ENCODE measurements around the gene PARL.

PARL gene

DNA sequence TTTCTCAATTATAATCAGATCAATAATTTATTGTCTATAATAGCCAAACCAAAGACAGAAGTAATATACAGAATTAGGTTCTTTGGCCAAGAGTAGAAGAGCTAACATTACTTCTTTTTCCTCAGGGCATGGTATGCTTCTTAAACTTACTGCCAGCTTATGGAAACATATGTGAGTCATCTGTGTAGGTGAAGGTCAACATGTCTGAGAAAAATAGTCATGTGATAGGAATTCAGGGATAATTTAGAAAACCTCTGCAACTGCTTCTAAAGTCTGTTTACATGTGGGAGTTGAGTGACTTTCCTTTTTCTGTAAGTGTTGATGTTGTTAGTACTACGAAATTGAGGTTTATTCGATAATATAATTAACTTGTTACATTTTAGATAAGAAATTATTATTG lies 40.1 kb downstream of the PARL start:
- no peaks in the 10 kb centered on the region for H3K9me3 ChIP-seq (ENCODE audit: low read length)
- no peak overlapping the region for H3K9ac ChIP-seq (ENCODE audit: low read length)
- peaks cover 35% of the 10 kb centered on the region for H3K36me3 ChIP-seq (ENCODE audit: insufficient read depth, low read length)
- no peak overlapping the region for H3K4me3 ChIP-seq (ENCODE audit: low read depth in 1 of 2, low read length in 2 of 2)
- no peaks in the 10 kb centered on the region for H3K27me3 ChIP-seq (ENCODE audit: control insufficient read depth in 1 of 2, insufficient read depth in 2 of 2, low read length in 2 of 2)
- H3K4me1 ChIP-seq (ENCODE audit: insufficient read depth, low read length) = no peaks in the 10 kb centered on the region
- H3K27ac ChIP-seq (ENCODE audit: low read depth, low read length) = no peak overlapping the region

DNA sequence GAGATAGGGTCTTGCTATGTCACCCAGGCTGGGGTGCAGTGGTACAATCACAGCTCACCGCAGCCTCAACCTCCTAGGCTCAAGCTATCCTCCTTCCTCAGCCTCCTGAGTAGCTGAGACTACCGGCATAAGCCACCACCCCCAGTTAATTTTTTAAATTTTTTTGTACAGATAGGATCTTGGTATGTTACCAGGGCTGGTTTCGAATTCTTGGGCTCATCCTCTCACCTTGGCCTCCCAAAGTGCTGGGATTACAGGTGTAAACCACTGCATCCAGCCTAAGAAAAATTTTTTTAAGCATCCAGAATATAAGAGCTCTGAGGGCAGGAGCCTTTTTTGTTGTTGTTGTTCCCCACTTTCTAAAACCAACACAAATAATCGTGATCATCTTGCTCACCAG lies 44.9 kb downstream of the PARL start:
- Histone ChIP-seq H3K4me1 (ENCODE audit: insufficient read depth, low read length) (no peaks in the 10 kb centered on the region), H3K9ac (ENCODE audit: low read length) (no peak overlapping the region), H3K9me3 (ENCODE audit: low read length) (no peaks in the 10 kb centered on the region), H3K4me3 (ENCODE audit: low read depth in 1 of 2, low read length in 2 of 2) (no peak overlapping the region), H3K27ac (ENCODE audit: low read depth, low read length) (no peak overlapping the region), H3K36me3 (ENCODE audit: insufficient read depth, low read length) (peaks cover 40% of the 10 kb centered on the region), H3K27me3 (ENCODE audit: control insufficient read depth in 1 of 2, insufficient read depth in 2 of 2, low read length in 2 of 2) (no peaks in the 10 kb centered on the region)

DNA sequence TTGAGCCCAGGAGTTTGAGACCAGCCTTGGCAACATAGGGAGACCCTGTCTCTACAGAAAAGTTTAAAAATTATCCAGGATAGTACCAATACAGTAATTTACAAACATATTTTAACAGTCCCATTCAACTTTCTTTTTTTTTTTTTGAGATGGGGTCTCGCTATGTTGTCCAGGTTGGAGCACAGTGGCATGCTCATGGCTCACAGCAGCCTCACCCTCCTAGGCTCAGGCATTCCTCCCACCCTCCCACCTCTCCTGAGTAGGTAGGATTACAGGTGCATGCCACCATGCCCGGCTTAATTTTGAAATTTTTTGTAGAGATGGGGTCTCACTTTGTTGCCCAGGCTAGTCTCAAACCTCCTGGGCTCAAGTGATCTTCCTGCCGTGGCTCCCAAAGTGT lies 46.8 kb downstream of the PARL start:
- Histone ChIP-seq H3K27ac (ENCODE audit: low read depth, low read length) (no peak overlapping the region), H3K9ac (ENCODE audit: low read length) (no peak overlapping the region), H3K4me3 (ENCODE audit: low read depth in 1 of 2, low read length in 2 of 2) (no peak overlapping the region), H3K9me3 (ENCODE audit: low read length) (no peaks in the 10 kb centered on the region), H3K27me3 (ENCODE audit: control insufficient read depth in 1 of 2, insufficient read depth in 2 of 2, low read length in 2 of 2) (no peaks in the 10 kb centered on the region), H3K4me1 (ENCODE audit: insufficient read depth, low read length) (no peaks in the 10 kb centered on the region), H3K36me3 (ENCODE audit: insufficient read depth, low read length) (peaks cover 39% of the 10 kb centered on the region)

DNA sequence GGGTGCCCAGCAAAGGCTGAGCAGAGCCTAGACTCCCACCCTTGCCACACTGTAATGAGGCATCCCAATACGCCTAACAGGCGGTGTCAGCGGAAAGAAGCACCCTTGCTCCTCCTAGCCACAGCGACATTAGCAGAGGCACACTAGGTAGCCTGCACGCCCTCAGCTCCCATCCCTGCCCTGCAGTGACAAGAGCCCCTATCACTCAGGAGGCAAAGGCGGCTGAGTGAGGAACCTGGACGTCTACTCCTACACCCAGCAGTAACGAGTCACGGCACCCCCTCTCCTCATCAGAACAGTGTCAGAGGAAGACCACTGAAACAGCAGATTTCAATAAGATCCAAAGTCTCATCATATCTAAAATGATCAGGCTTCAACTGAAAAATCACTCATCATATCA lies 47.3 kb downstream of the PARL start:
- Histone ChIP-seq H3K4me3 (ENCODE audit: low read depth in 1 of 2, low read length in 2 of 2) (no peak overlapping the region), H3K4me1 (ENCODE audit: insufficient read depth, low read length) (no peaks in the 10 kb centered on the region), H3K36me3 (ENCODE audit: insufficient read depth, low read length) (peaks cover 43% of the 10 kb centered on the region), H3K9me3 (ENCODE audit: low read length) (no peaks in the 10 kb centered on the region), H3K9ac (ENCODE audit: low read length) (no peak overlapping the region), H3K27ac (ENCODE audit: low read depth, low read length) (no peak overlapping the region), H3K27me3 (ENCODE audit: control insufficient read depth in 1 of 2, insufficient read depth in 2 of 2, low read length in 2 of 2) (no peaks in the 10 kb centered on the region)

DNA sequence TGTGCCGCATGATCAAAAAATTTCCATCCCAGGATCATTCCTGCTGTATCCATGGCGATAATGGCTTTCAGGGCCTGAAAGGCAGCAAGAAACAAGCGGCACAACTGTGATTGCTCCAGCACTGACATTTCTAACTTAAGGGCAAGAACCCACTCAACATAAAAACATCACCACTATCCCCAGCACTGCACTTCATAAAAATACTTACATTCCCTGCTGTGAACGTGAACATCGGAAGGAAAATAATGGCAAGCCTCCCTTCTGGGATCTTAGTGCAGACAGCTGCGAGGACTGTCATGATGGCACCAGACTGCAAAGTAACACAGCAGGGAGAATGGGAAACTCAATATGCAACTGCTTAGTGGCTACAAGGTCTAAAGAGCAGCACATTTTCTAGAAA lies 51.2 kb downstream of the PARL start:
- H3K36me3 ChIP-seq (ENCODE audit: insufficient read depth, low read length) = peaks cover 32% of the 10 kb centered on the region

DNA sequence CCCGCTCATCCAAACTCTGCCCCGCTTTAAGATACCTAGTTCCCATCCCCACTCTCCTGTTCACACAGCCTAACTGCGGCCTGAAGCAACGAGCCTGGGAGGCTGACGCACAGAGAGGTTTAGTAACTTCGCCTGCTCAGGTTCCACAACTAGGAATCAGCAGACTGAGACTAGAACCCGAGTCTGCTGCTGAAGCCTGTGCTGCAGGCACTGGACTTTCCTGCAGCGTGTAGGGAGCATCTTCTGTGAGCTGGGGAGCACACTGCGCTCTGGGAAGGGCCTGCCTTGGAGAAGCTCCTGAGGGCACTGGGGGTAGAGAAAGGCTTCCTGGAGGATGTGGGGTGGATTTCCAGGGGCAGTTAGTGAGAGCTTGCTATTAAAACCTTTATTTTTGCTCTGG lies 54.5 kb downstream of the PARL start:
- peaks cover 32% of the 10 kb centered on the region for H3K36me3 ChIP-seq (ENCODE audit: insufficient read depth, low read length)

More for the DNA sequence above, 51.2 kb downstream of the PARL start:
- no peaks in the 10 kb centered on the region for H3K9me3 ChIP-seq (ENCODE audit: low read length)
- no peaks in the 10 kb centered on the region for H3K27me3 ChIP-seq (ENCODE audit: control insufficient read depth in 1 of 2, insufficient read depth in 2 of 2, low read length in 2 of 2)
- H3K27ac ChIP-seq (ENCODE audit: low read depth, low read length) = no peak overlapping the region
- H3K4me1 ChIP-seq (ENCODE audit: insufficient read depth, low read length) = no peaks in the 10 kb centered on the region
- H3K9ac ChIP-seq (ENCODE audit: low read length) = no peak overlapping the region
- no peak overlapping the region for H3K4me3 ChIP-seq (ENCODE audit: low read depth in 1 of 2, low read length in 2 of 2)

DNA sequence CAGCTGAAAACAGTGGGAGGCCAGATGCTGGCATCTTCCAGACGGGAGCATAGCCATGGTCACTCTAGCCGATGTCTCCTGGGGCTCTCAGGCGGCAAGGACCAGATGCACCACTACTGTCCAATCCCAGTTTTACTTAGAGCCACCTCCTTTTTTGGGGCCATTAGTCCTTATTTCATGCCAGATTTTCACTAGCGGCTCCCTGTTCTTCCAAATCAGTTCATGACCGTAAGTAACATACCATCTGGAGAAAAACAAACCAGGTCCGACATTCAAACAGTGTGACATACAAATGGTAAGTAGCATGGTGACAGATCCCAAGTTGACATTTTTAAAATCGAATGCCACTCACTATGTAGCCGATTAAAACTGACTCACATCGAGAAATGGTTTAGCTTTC lies 55.2 kb downstream of the PARL start:
- Histone ChIP-seq H3K9ac (ENCODE audit: low read length) (no peak overlapping the region), H3K36me3 (ENCODE audit: insufficient read depth, low read length) (peaks cover 32% of the 10 kb centered on the region), H3K27ac (ENCODE audit: low read depth, low read length) (no peak overlapping the region), H3K27me3 (ENCODE audit: control insufficient read depth in 1 of 2, insufficient read depth in 2 of 2, low read length in 2 of 2) (no peaks in the 10 kb centered on the region), H3K4me1 (ENCODE audit: insufficient read depth, low read length) (peaks cover 3% of the 10 kb centered on the region), H3K9me3 (ENCODE audit: low read length) (no peaks in the 10 kb centered on the region), H3K4me3 (ENCODE audit: low read depth in 1 of 2, low read length in 2 of 2) (no peak overlapping the region)

More for the DNA sequence above, 54.5 kb downstream of the PARL start:
- no peak overlapping the region for H3K4me3 ChIP-seq (ENCODE audit: low read depth in 1 of 2, low read length in 2 of 2)
- no peaks in the 10 kb centered on the region for H3K9me3 ChIP-seq (ENCODE audit: low read length)
- H3K27me3 ChIP-seq (ENCODE audit: control insufficient read depth in 1 of 2, insufficient read depth in 2 of 2, low read length in 2 of 2) = no peaks in the 10 kb centered on the region
- no peak overlapping the region for H3K9ac ChIP-seq (ENCODE audit: low read length)
- no peaks in the 10 kb centered on the region for H3K4me1 ChIP-seq (ENCODE audit: insufficient read depth, low read length)
- no peak overlapping the region for H3K27ac ChIP-seq (ENCODE audit: low read depth, low read length)

DNA sequence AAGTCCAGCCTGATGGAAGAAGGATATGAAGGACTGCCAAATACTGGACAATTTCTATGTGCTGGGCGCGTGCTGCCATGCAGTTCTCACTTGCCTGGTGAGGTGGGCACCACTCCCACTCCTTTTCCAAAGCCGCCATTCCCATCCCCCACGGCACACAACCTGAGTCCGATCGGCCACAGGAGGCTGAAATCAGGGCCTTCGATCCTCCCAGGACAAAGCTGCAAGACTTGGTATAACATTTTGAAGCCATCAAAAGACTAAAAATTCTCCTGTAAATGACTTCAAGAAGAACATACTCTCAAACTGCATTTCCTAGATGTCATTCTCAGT lies 56.2 kb downstream of the PARL start:
- Histone ChIP-seq H3K27ac (ENCODE audit: low read depth, low read length) (no peak overlapping the region), H3K4me1 (ENCODE audit: insufficient read depth, low read length) (peaks cover 6% of the 10 kb centered on the region), H3K36me3 (ENCODE audit: insufficient read depth, low read length) (peaks cover 28% of the 10 kb centered on the region), H3K4me3 (ENCODE audit: low read depth in 1 of 2, low read length in 2 of 2) (no peak overlapping the region), H3K27me3 (ENCODE audit: control insufficient read depth in 1 of 2, insufficient read depth in 2 of 2, low read length in 2 of 2) (no peaks in the 10 kb centered on the region), H3K9me3 (ENCODE audit: low read length) (no peaks in the 10 kb centered on the region), H3K9ac (ENCODE audit: low read length) (no peak overlapping the region)

DNA sequence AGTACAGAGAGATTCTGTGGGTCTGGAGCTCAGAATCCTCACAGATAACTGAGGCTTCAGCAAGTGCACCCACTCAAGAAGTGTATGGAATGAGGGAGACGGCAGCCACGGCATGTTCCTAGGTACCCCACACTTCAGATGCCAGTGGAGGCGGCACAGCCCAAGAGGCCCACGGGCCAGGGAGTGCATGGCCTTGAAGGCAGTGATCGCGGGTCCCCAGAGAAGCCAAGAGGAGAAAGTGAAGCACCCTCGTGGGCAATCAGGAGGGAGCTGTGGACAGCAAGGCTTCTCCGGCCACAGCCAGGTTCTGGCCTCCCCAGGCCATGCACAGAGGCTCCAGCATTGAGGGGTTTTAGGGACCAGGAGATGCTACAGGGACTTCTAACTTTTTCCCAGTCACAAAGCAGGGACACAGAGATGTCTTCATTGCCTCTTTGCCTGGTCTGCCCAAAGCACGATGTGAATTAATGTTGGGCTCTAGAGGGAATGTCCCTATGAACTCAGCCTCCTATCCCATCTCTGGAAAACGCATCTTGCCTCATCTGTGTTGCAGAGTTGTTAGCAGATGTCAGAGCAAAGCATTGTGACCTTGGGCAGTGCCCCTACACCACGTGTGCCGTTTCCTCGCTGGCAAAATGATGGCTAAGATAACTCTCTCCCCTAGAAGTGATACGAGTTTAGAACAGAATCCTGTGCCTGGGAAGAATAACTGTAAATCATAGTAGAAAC lies 56.7 kb downstream of the PARL start:
- no peak overlapping the region for H3K4me3 ChIP-seq (ENCODE audit: low read depth in 1 of 2, low read length in 2 of 2)
- peaks cover 27% of the 10 kb centered on the region for H3K36me3 ChIP-seq (ENCODE audit: insufficient read depth, low read length)
- H3K9ac ChIP-seq (ENCODE audit: low read length) = no peak overlapping the region
- no peak overlapping the region for H3K27ac ChIP-seq (ENCODE audit: low read depth, low read length)
- H3K9me3 ChIP-seq (ENCODE audit: low read length) = no peaks in the 10 kb centered on the region
- peaks cover 6% of the 10 kb centered on the region for H3K4me1 ChIP-seq (ENCODE audit: insufficient read depth, low read length)
- H3K27me3 ChIP-seq (ENCODE audit: control insufficient read depth in 1 of 2, insufficient read depth in 2 of 2, low read length in 2 of 2) = no peaks in the 10 kb centered on the region

DNA sequence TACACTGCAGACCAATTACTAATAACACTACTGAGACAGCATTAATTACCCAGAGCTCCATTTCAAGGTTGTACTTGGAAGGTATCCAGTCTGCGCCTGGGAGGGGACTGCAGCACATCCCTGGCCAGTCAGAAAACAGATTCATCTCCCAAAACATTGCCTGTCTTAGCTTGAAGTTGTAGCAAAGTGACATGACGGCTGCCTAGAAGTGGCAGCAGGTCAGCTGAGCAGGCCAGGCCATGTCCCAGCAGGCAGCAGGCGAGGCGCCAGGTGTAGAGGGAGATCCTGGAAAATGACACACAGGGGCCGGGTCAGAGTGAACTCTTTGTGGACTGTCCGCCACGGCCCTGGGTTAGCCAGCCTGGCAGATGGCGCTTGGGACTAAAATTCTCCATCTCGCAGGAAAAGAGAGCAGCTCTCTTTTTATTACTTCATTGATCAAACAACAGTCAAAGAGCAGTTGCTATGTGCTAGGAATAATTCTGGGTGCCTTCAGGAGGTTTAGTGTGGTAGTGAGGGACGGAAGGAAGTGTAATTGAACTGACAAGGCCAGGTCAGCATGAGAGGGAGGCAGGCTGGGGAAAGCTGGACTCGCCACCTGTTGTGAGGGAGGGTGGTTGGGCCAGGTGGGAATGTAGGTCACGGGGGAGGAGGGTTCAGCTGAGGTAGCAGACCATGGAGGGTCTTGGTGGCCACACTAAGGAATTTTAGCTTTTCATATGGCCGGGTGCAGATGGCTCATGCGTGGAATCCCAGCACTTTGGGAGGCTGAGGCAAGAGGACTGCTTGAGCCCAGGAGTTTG lies 58.0 kb downstream of the PARL start:
- Histone ChIP-seq H3K4me3 (ENCODE audit: low read depth in 1 of 2, low read length in 2 of 2) (no peak overlapping the region), H3K27ac (ENCODE audit: low read depth, low read length) (no peak overlapping the region), H3K9ac (ENCODE audit: low read length) (no peak overlapping the region), H3K4me1 (ENCODE audit: insufficient read depth, low read length) (peaks cover 6% of the 10 kb centered on the region), H3K27me3 (ENCODE audit: control insufficient read depth in 1 of 2, insufficient read depth in 2 of 2, low read length in 2 of 2) (no peaks in the 10 kb centered on the region), H3K9me3 (ENCODE audit: low read length) (no peaks in the 10 kb centered on the region), H3K36me3 (ENCODE audit: insufficient read depth, low read length) (peaks cover 21% of the 10 kb centered on the region)

DNA sequence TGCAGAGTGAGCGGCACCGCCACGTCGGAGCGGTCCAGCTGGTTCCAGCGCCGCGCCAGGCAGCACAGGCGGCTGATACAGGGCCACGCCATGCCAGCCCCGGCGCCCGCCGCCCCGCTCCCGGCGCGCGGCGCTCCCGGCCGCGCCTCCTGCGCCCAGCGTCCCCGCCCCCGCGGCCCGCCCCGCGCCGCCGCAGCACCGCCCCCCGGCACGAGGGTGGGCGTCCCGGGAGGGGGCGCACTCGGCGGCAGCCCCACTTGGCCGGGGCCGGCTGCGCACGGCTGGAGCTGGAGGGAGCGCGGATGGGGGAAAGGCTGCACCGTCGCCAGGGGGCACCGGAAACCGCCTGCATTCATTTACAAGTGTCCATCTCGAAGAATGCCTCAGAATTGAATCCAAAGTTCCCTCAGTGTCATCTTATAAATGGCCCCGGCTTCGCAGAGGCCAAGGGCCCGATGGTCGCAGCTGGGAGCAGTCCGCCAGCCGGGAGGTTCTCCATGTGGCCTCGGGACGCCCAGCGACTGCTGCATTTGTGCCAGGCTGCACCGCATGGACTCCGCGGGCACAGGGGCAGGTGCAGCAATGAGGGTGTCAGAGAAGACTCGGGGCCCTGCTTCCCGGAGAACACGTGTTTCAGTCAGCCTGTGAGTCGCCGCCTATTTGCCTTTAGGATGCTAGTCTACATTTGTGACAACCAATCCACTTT lies 59.1 kb downstream of the PARL start, which contains the start of gene MAP6D1:
Gene MAP6D1 (minus strand): TSS at position 122 of the 706 bp plus-strand sequence. CDS start 30 bp downstream, at position 92.
- no peak within 1 kb of the TSS for H3K27ac ChIP-seq (ENCODE audit: low read depth, low read length)
- peaks cover 17% of the 10 kb centered on the region for H3K36me3 ChIP-seq (ENCODE audit: insufficient read depth, low read length)
- H3K27me3 ChIP-seq (ENCODE audit: control insufficient read depth in 1 of 2, insufficient read depth in 2 of 2, low read length in 2 of 2) = no peaks in the 10 kb centered on the region
- peak within 1 kb of the TSS; percentile 50 to 68 for H3K4me3 ChIP-seq (ENCODE audit: low read depth in 1 of 2, low read length in 2 of 2)
- peaks cover 6% of the 10 kb centered on the region for H3K4me1 ChIP-seq (ENCODE audit: insufficient read depth, low read length)
- H3K9ac ChIP-seq (ENCODE audit: low read length) = no peak within 1 kb of the TSS
- H3K9me3 ChIP-seq (ENCODE audit: low read length) = no peaks in the 10 kb centered on the region

Measured in muscle layer of colon (tissue), 2 donors.